Ecto neural progenitor cell (in vitro differentiated cells): ENCODE measurements around the gene DRC3.

Source experiments
- DNase-seq: peaks from one replicate; pipeline ENCODE4 v3.0.0-alpha.2; 2018; ENCODE audit warnings: low spot score

The DRC3 gene

GRCh38 chr17:18056214-18056613 is 83.6 kb downstream of the DRC3 start:
- no peak for DNase-seq

- DNase-seq = no peak
These were observed 86.6 kb downstream of the DRC3 start for GRCh38 chr17:18059283-18059682.

GRCh38 chr17:18064053-18064452 is 91.4 kb downstream of the DRC3 start:
- no peak for DNase-seq

- no peak for DNase-seq
These were observed 92.9 kb downstream of the DRC3 start for GRCh38 chr17:18065546-18065945.
